Measurements from ENCODE around the gene SPAG9. TPM values are rescaled to one million over a fixed set of nuclear protein-coding genes. Genes with fewer than 3 reads are reported as not detected.
"Not testable (repeated sequence)": the region's sequence is repeated elsewhere in the genome, so short reads cannot be mapped to it uniquely, and the experiment has no call there.

The SPAG9 gene
- total RNA-seq, 2 experiments from 2014 or later = 39.8 to 43.2 TPM

GRCh38 chr17:50945779-50946222 lies 174.9 kb downstream of the SPAG9 start:
- no peak overlapping the region for H3K27ac Mint-ChIP-seq
- peaks cover 41% of the 10 kb centered on the region for H3K4me1 Mint-ChIP-seq (ENCODE audit: low read depth)
- H3K9me3 Mint-ChIP-seq = no peaks in the 10 kb centered on the region
- peaks cover 8% of the 10 kb centered on the region for H3K36me3 Mint-ChIP-seq (ENCODE audit: low read depth)
- DNase-seq = peak; percentile 3
- CTCF ChIA-PET = interaction anchor here (0.7 to 2.6 kb wide), 5 partner anchors 14 to 163 kb away, joined by 4 to 19 read pairs (median 4); no protein-coding TSS in a partner anchor
- intact Hi-C loops (cut with micrococcal nuclease) = loop anchor here (2.0 kb wide), 1 partner anchor 35 kb away; no protein-coding TSS in a partner anchor
- no peak overlapping the region for H3K4me3 Mint-ChIP-seq
- no peaks in the 10 kb centered on the region for H3K27me3 Mint-ChIP-seq (ENCODE audit: low read depth)

- CTCF ChIA-PET = interaction anchor here (0.7 to 2.6 kb wide), 5 partner anchors 13 to 162 kb away, joined by 4 to 19 read pairs (median 4); no protein-coding TSS in a partner anchor
- DNase-seq = peak; percentile 2
- Mint-ChIP-seq H3K4me1 (ENCODE audit: low read depth) (peaks cover 34% of the 10 kb centered on the region), H3K27me3 (ENCODE audit: low read depth) (no peaks in the 10 kb centered on the region), H3K9me3 (no peaks in the 10 kb centered on the region), H3K36me3 (ENCODE audit: low read depth) (peaks cover 8% of the 10 kb centered on the region), H3K27ac (peak overlapping the region; percentile 36), H3K4me3 (peak overlapping the region; percentile 50)
- intact Hi-C loops (cut with micrococcal nuclease) = loop anchor here (1.0 to 5.0 kb wide), 6 partner anchors 14 to 223 kb away; partner anchors contain the start of gene NME1
Measured at GRCh38 chr17:50944902-50945720, 175.6 kb downstream of the SPAG9 start.

- no peaks in the 10 kb centered on the region for H3K27me3 Mint-ChIP-seq (ENCODE audit: low read depth)
- intact Hi-C loops (cut with micrococcal nuclease) = loop anchor here (1.0 to 5.0 kb wide), 6 partner anchors 13 to 222 kb away; partner anchors contain the start of gene NME1
- peak overlapping the region; percentile 81 for H3K4me3 Mint-ChIP-seq
- peaks cover 28% of the 10 kb centered on the region for H3K4me1 Mint-ChIP-seq (ENCODE audit: low read depth)
- H3K9me3 Mint-ChIP-seq = no peaks in the 10 kb centered on the region
- H3K27ac Mint-ChIP-seq = peak overlapping the region; percentile 91
- CTCF ChIA-PET = interaction anchor here (2.6 kb wide), 2 partner anchors 83 to 91 kb away, joined by 10 to 19 read pairs; no protein-coding TSS in a partner anchor
- H3K36me3 Mint-ChIP-seq (ENCODE audit: low read depth) = peaks cover 8% of the 10 kb centered on the region
- peak; percentile 91 for DNase-seq
Measured at GRCh38 chr17:50944054-50944901, 176.4 kb downstream of the SPAG9 start.

GRCh38 chr17:50943575-50943933 lies 177.1 kb downstream of the SPAG9 start:
- H3K27me3 Mint-ChIP-seq (ENCODE audit: low read depth) = no peaks in the 10 kb centered on the region
- CTCF ChIA-PET = no interaction called here
- peaks cover 30% of the 10 kb centered on the region for H3K4me1 Mint-ChIP-seq (ENCODE audit: low read depth)
- H3K36me3 Mint-ChIP-seq (ENCODE audit: low read depth) = peaks cover 8% of the 10 kb centered on the region
- peak; percentile 33 for DNase-seq
- intact Hi-C loops (cut with micrococcal nuclease) = loop anchor here (5.0 kb wide), 1 partner anchor 221 kb away; no protein-coding TSS in a partner anchor
- H3K4me3 Mint-ChIP-seq = peak overlapping the region; percentile 81
- H3K9me3 Mint-ChIP-seq = no peaks in the 10 kb centered on the region
- H3K27ac Mint-ChIP-seq = peak overlapping the region; percentile 91

GRCh38 chr17:50941676-50942048 lies 179.0 kb downstream of the SPAG9 start:
- H3K4me3 Mint-ChIP-seq; H3K9me3 Mint-ChIP-seq; DNase-seq; H3K27me3 Mint-ChIP-seq (ENCODE audit: low read depth); H3K36me3 Mint-ChIP-seq (ENCODE audit: low read depth): not testable (repeated sequence)
- CTCF ChIA-PET = interaction anchor here (1.6 to 4.2 kb wide), 2 partner anchors 14 to 89 kb away, joined by 3 to 18 read pairs; no protein-coding TSS in a partner anchor
- H3K27ac Mint-ChIP-seq = peak overlapping the region; percentile 70
- peaks cover 21% of the 10 kb centered on the region for H3K4me1 Mint-ChIP-seq (ENCODE audit: low read depth)
- intact Hi-C loops (cut with micrococcal nuclease) = loop anchor here (5.0 kb wide), 1 partner anchor 219 kb away; no protein-coding TSS in a partner anchor

- CTCF ChIA-PET = interaction anchor here (4.2 kb wide), 1 partner anchor 88 kb away, joined by 18 read pairs; no protein-coding TSS in a partner anchor
- no peaks in the 10 kb centered on the region for H3K9me3 Mint-ChIP-seq
- no peaks in the 10 kb centered on the region for H3K27me3 Mint-ChIP-seq (ENCODE audit: low read depth)
- intact Hi-C loops (cut with micrococcal nuclease) = loop anchor here (5.0 kb wide), 1 partner anchor 218 kb away; no protein-coding TSS in a partner anchor
- DNase-seq = no peak
- no peak overlapping the region for H3K27ac Mint-ChIP-seq
- H3K4me3 Mint-ChIP-seq = no peak overlapping the region
- peaks cover 18% of the 10 kb centered on the region for H3K4me1 Mint-ChIP-seq (ENCODE audit: low read depth)
- H3K36me3 Mint-ChIP-seq (ENCODE audit: low read depth) = peaks cover 8% of the 10 kb centered on the region
Measured at GRCh38 chr17:50939795-50940684, 180.6 kb downstream of the SPAG9 start.

GRCh38 chr17:50939542-50939794 lies 181.2 kb downstream of the SPAG9 start:
- CTCF ChIA-PET = interaction anchor here (4.2 kb wide), 1 partner anchor 87 kb away, joined by 18 read pairs; no protein-coding TSS in a partner anchor
- Mint-ChIP-seq H3K36me3 (ENCODE audit: low read depth) (peaks cover 8% of the 10 kb centered on the region), H3K27me3 (ENCODE audit: low read depth) (no peaks in the 10 kb centered on the region), H3K4me1 (ENCODE audit: low read depth) (peaks cover 18% of the 10 kb centered on the region), H3K9me3 (no peaks in the 10 kb centered on the region), H3K4me3 (no peak overlapping the region), H3K27ac (no peak overlapping the region)
- intact Hi-C loops (cut with micrococcal nuclease) = no loop called here
- DNase-seq = no peak

GRCh38 chr17:50938821-50939541 lies 181.7 kb downstream of the SPAG9 start:
- DNase-seq = no peak
- Mint-ChIP-seq H3K27ac (peak overlapping the region; percentile 60), H3K4me1 (ENCODE audit: low read depth) (peaks cover 18% of the 10 kb centered on the region), H3K36me3 (ENCODE audit: low read depth) (peaks cover 8% of the 10 kb centered on the region), H3K27me3 (ENCODE audit: low read depth) (no peaks in the 10 kb centered on the region), H3K4me3 (no peak overlapping the region), H3K9me3 (no peaks in the 10 kb centered on the region)
- intact Hi-C loops (cut with micrococcal nuclease) = no loop called here
- CTCF ChIA-PET = interaction anchor here (4.2 kb wide), 1 partner anchor 86 kb away, joined by 18 read pairs; no protein-coding TSS in a partner anchor

GRCh38 chr17:50935996-50936266 lies 184.7 kb downstream of the SPAG9 start:
- Mint-ChIP-seq H3K27ac (no peak overlapping the region), H3K9me3 (no peaks in the 10 kb centered on the region), H3K4me1 (ENCODE audit: low read depth) (peaks cover 9% of the 10 kb centered on the region), H3K4me3 (no peak overlapping the region), H3K27me3 (ENCODE audit: low read depth) (no peaks in the 10 kb centered on the region), H3K36me3 (ENCODE audit: low read depth) (no peaks in the 10 kb centered on the region)
- intact Hi-C loops (cut with micrococcal nuclease) = no loop called here
- CTCF ChIA-PET = interaction anchor here (1.0 to 1.5 kb wide), 2 partner anchors 13 to 83 kb away, joined by 4 to 7 read pairs; no protein-coding TSS in a partner anchor
- no peak for DNase-seq

GRCh38 chr17:50935221-50935995 lies 185.3 kb downstream of the SPAG9 start:
- Mint-ChIP-seq H3K36me3 (ENCODE audit: low read depth) (no peaks in the 10 kb centered on the region), H3K4me3 (no peak overlapping the region), H3K27ac (no peak overlapping the region), H3K4me1 (ENCODE audit: low read depth) (peaks cover 12% of the 10 kb centered on the region), H3K9me3 (no peaks in the 10 kb centered on the region), H3K27me3 (ENCODE audit: low read depth) (no peaks in the 10 kb centered on the region)
- CTCF ChIA-PET = no interaction called here
- intact Hi-C loops (cut with micrococcal nuclease) = no loop called here
- no peak for DNase-seq
